Esophagus squamous epithelium (tissue), 4 donors: ENCODE measurements around the gene KMT5C.

Experiments
- CTCF ChIP-seq, 6 experiments: fragments of 450-650 bp in 4 of 6; fragments of 200-600 bp in 2 of 6; sonication (generic) in 2 of 6; IDR thresholded peaks; one replicate each; pipeline ENCODE4 v1.5.1; 2016 to 2019; ENCODE audit warnings: antibody characterized with exemption in 6 of 6, mild to moderate bottlenecking in 4 of 6, moderate library complexity in 4 of 6
- POLR2A ChIP-seq, 4 donors: fragments of 450-650 bp; IDR thresholded peaks; one replicate each; pipeline ENCODE4 v1.6.1; 2017; ENCODE audit warnings: antibody characterized with exemption in 4 of 4, mild to moderate bottlenecking in 4 of 4, moderate library complexity in 3 of 4

GRCh38 chr19:55325172-55325571 is 14.5 kb upstream of the KMT5C start, which contains the start of gene TMEM150B:
- no peak for TF ChIP-seq CTCF (IDR thresholded peaks at IDR 0.05)
- no peak for TF ChIP-seq POLR2A (IDR thresholded peaks at IDR 0.05)
